Hematopoietic multipotent progenitor cell treated with erythropoietin and hydrocortisone succinate and interleukin-3 and kit ligand, for 6 days (in vitro differentiated cells): ENCODE data around the gene RAB3GAP2.
"Not testable (repeated sequence)": the region's sequence is repeated elsewhere in the genome, so short reads cannot be mapped to it uniquely, and the experiment has no call there.

Experiments used
- DNase-seq: peaks from one replicate; pipeline ENCODE4 v3.0.0-alpha.2; 2015

Gene RAB3GAP2

GRCh38 chr1:220272047-220272840, at the start of gene RAB3GAP2:
RAB3GAP2 (minus strand) TSS chr1:220272453; CDS start chr1:220272337, 116 bp downstream.
- DNase-seq = peak; percentile 98

GRCh38 chr1:220321758-220322157, 49.5 kb upstream of the RAB3GAP2 start:
- no peak for DNase-seq

- no peak for DNase-seq
These were observed 48.5 kb upstream of the RAB3GAP2 start for GRCh38 chr1:220320709-220321108.

GRCh38 chr1:220318673-220319072, 46.4 kb upstream of the RAB3GAP2 start:
- no peak for DNase-seq

- DNase-seq = no peak
These were observed 44.9 kb upstream of the RAB3GAP2 start for GRCh38 chr1:220317161-220317560.

GRCh38 chr1:220316305-220316704, 44.1 kb upstream of the RAB3GAP2 start:
- DNase-seq = no peak

- DNase-seq = no peak
These were observed 43.0 kb upstream of the RAB3GAP2 start for GRCh38 chr1:220315070-220315839.

- DNase-seq = no peak
These were observed 41.3 kb upstream of the RAB3GAP2 start for GRCh38 chr1:220313576-220313975.

GRCh38 chr1:220310147-220310546, 37.9 kb upstream of the RAB3GAP2 start:
- not testable (repeated sequence) for DNase-seq

- DNase-seq = no peak
These were observed 35.4 kb upstream of the RAB3GAP2 start for GRCh38 chr1:220307607-220308006.

GRCh38 chr1:220306339-220306738, 34.1 kb upstream of the RAB3GAP2 start:
- no peak for DNase-seq

GRCh38 chr1:220303871-220304270, 31.6 kb upstream of the RAB3GAP2 start:
- DNase-seq = no peak

- no peak for DNase-seq
These were observed 29.4 kb upstream of the RAB3GAP2 start for GRCh38 chr1:220301630-220302029.

- DNase-seq = peak; percentile 6
These were observed 28.3 kb upstream of the RAB3GAP2 start for GRCh38 chr1:220300442-220301121.

- DNase-seq = no peak
These were observed 27.1 kb upstream of the RAB3GAP2 start for GRCh38 chr1:220299337-220299736.

GRCh38 chr1:220298470-220299205, 26.4 kb upstream of the RAB3GAP2 start:
- no peak for DNase-seq

- no peak for DNase-seq
These were observed 24.7 kb upstream of the RAB3GAP2 start for GRCh38 chr1:220296981-220297380.

GRCh38 chr1:220294846-220295301, 22.6 kb upstream of the RAB3GAP2 start:
- DNase-seq = no peak

GRCh38 chr1:220291580-220291979, 19.3 kb upstream of the RAB3GAP2 start:
- DNase-seq = no peak

- no peak for DNase-seq
These were observed 18.0 kb upstream of the RAB3GAP2 start for GRCh38 chr1:220290140-220290761.

GRCh38 chr1:220287129-220287528, 14.9 kb upstream of the RAB3GAP2 start:
- no peak for DNase-seq

- DNase-seq = no peak
These were observed 11.4 kb upstream of the RAB3GAP2 start for GRCh38 chr1:220283625-220284024.
